Smooth muscle cell of bladder (primary cell): ENCODE data around the gene KMT2B. TPM values are rescaled to one million over a fixed set of nuclear protein-coding genes. Genes with fewer than 3 reads are reported as not detected.

ENCODE experiments used
- total RNA-seq: library from RNA; depleted of rRNA; stranded (reverse); fragments of >200 nt; gene quantifications from 2 replicates; pipeline ENCODE4 v1.2.3, GENCODE V29; 2014

The KMT2B gene, protein sequence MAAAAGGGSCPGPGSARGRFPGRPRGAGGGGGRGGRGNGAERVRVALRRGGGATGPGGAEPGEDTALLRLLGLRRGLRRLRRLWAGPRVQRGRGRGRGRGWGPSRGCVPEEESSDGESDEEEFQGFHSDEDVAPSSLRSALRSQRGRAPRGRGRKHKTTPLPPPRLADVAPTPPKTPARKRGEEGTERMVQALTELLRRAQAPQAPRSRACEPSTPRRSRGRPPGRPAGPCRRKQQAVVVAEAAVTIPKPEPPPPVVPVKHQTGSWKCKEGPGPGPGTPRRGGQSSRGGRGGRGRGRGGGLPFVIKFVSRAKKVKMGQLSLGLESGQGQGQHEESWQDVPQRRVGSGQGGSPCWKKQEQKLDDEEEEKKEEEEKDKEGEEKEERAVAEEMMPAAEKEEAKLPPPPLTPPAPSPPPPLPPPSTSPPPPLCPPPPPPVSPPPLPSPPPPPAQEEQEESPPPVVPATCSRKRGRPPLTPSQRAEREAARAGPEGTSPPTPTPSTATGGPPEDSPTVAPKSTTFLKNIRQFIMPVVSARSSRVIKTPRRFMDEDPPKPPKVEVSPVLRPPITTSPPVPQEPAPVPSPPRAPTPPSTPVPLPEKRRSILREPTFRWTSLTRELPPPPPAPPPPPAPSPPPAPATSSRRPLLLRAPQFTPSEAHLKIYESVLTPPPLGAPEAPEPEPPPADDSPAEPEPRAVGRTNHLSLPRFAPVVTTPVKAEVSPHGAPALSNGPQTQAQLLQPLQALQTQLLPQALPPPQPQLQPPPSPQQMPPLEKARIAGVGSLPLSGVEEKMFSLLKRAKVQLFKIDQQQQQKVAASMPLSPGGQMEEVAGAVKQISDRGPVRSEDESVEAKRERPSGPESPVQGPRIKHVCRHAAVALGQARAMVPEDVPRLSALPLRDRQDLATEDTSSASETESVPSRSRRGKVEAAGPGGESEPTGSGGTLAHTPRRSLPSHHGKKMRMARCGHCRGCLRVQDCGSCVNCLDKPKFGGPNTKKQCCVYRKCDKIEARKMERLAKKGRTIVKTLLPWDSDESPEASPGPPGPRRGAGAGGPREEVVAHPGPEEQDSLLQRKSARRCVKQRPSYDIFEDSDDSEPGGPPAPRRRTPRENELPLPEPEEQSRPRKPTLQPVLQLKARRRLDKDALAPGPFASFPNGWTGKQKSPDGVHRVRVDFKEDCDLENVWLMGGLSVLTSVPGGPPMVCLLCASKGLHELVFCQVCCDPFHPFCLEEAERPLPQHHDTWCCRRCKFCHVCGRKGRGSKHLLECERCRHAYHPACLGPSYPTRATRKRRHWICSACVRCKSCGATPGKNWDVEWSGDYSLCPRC (N-terminal part only)
- total RNA-seq = 2.6 and 4.2 TPM in 2 replicates

DNA sequence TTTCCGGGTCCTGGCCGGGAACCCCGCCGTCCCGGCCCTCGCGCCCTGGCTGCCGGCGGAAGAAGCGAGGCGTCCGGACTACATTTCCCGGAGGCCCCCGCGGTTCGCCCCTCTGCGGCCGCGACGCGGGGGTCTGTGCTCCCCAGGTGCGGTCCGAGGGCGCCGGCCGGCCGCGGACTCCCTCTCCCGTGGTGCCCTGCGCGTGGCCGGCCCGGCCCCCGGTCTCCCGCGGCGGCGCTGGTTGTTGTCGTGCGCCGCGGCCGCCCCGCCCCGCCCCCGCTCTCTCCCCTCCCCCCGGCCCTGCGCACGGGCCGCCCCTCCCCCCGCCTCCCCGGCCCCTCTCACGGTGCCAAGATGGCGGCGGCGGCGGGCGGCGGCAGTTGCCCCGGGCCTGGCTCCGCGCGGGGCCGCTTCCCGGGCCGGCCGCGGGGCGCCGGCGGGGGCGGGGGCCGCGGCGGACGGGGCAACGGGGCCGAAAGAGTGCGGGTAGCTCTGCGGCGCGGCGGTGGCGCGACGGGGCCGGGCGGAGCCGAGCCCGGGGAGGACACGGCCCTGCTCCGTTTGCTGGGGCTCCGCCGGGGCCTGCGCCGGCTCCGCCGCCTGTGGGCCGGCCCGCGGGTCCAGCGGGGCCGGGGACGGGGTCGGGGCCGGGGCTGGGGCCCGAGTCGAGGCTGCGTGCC lies at the start of gene KMT2B:
Gene KMT2B, plus strand, starts transcription at position 339 of the 680 bp plus-strand sequence. Its CDS starts 16 bp downstream, at position 355.

DNA sequence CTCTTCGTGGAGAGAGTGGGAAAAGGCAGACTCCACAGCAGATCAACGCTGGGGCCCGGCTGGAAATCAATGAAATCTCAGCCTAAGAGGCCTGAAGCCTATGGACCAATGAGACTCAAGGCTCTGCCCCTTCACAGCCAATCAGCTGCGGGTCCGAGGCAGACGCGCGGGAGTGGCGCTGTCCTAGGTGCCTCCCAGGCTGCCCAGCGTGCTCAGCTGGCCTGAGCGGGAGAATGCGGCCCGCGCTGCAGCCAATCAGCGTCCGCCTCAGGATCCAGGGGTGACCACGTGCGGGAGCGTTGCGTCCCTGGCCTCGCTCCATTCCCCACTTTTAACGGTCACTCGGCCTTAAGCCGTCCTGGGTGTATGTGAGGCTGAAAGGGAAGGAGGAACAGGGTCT lies 13.6 kb upstream of the KMT2B start, which contains the start of gene ZBTB32:
Gene ZBTB32, plus strand, starts transcription at position 341 of the 400 bp plus-strand sequence. CDS start 10,069 bp downstream, outside the sequence.

GRCh38 chr19:35742121-35742724 lies 24.4 kb downstream of the KMT2B start, which contains the start of gene IGFLR1:
IGFLR1 (minus strand) TSS chr19:35742452; CDS start chr19:35741180, 1,272 bp downstream.

GRCh38 chr19:35745328-35746086 lies 27.7 kb downstream of the KMT2B start, which contains the start of the genes PSENEN and U2AF1L4:
PSENEN (plus strand) TSS chr19:35745651; CDS start chr19:35745931, 280 bp downstream.
U2AF1L4 (minus strand) TSS chr19:35745418; CDS start chr19:35745391, 27 bp downstream.

DNA sequence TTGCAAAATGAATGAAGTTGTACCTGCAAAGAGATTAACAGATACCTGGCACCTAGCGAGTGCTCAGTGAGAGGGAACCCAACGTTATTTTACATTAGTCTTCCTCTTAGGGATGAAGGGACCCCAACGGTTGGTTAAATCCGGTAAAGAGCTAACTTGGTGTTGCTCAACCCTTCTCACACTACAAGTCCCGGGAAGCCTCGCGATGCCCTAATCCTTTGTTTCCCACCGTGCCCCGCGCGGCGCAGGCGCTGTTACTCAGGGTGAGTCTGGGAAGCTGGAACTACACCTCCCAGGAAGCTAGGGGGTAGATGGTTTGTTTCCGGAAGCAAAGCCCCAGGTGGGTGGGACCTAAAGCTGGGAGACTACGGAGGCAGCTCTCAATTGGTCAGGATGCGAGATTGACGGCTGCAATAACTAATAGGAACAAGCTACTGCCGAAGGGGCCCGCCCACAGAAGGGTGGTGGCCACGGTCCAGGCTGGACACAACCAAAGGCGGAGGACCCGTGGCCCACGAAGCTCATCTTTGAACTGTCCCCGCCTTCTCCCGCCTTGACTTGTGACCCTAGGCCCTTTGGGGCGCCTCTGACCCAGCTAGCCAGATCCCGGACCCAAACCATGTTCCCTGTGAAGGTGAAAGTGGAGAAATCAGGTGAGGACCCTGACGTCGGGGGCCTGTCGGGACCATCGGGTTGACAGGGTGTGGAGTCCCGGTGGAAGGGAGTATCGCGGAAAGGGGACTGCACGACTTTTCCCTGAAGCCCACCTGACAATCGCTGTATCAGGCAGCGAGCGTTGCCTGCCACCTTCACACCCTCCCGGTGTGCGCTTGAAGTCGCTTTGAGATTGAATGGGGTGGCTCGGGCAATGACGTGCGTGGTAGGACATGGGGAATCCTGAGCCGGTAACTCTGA lies 30.6 kb downstream of the KMT2B start, which contains the start of gene LIN37:
Gene LIN37, plus strand, starts transcription at position 471 of the 915 bp plus-strand sequence. Its CDS starts 149 bp downstream, at position 620.

DNA sequence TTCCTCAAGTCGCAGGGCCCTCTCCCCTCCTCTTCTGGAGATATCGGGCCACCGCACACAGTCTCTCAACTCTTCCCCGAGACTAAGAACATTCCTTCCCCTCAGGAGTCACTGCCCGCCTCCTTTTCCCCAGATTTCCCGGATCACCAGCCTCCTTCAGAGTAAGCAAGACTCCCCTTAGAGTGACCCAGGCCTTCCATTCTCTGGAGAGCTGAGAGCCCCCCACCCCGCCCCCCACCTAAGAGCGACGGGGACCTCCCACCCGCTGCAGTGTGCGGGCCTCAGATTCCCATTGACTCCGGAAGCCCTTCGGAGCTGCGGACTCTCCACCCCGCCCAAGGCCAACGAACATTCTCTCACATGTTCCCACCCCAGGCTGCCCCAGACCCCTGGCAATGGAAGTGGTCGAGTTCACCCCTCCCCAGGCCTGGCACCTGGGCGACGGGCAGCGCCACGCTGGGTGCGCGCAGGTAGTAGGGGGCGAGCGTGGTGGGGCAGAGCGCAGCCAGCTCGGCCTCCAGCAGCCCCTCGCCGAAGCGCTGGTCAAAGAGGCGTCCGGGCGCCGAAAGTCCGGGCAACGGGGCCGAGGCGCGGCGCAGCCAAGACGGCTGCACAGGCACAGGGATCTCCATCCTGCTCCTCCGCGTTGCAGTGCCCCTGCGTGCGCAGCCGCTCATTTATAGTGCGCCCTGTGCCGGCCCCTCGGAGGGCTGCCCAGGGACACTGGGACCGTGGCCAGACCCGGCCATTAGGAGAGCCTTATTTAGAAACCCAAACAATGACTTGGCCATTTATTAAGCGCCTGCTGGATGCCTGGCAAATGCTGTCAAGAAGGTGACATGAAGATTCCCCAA lies 38.8 kb downstream of the KMT2B start, which contains the start of gene HSPB6:
Gene HSPB6, minus strand, starts transcription at position 653 of the 854 bp plus-strand sequence. Its CDS starts 21 bp downstream, at position 632.

GRCh38 chr19:35757749-35758608 lies 40.2 kb downstream of the KMT2B start, which contains the start of gene PROSER3:
PROSER3 (plus strand) TSS chr19:35758176; CDS start chr19:35758216, 40 bp downstream.

GRCh38 chr19:35775298-35776101 lies 57.7 kb downstream of the KMT2B start, which contains the start of gene ARHGAP33:
ARHGAP33 (plus strand) TSS chr19:35775564; CDS start chr19:35775659, 95 bp downstream.

Other genes with a start within 250 kb of the KMT2B start
- gene KRTDAP, start 227.5 kb upstream of the KMT2B start, total RNA-seq = not detected in 2 replicates
- gene DMKN, start 204.4 kb upstream of the KMT2B start, total RNA-seq = 4.0 and 18.3 TPM in 2 replicates
- 2.1 and 9.3 TPM in 2 replicates for gene SBSN, start 189.7 kb upstream of the KMT2B start, total RNA-seq
- not detected in 2 replicates for gene GAPDHS, start 184.5 kb upstream of the KMT2B start, total RNA-seq
- 81.8 and 120 TPM in 2 replicates for gene TMEM147, start 172.4 kb upstream of the KMT2B start, total RNA-seq
- gene ATP4A, start 154.3 kb upstream of the KMT2B start, total RNA-seq = not detected in 2 replicates
- gene PMIS2, start 131.8 kb upstream of the KMT2B start, total RNA-seq = not detected in 2 replicates
- gene HAUS5, start 105.3 kb upstream of the KMT2B start, total RNA-seq = 3.0 and 3.5 TPM in 2 replicates
- 33.4 and 34.0 TPM in 2 replicates for gene RBM42, start 89.0 kb upstream of the KMT2B start, total RNA-seq
- gene ETV2, start 76.3 kb upstream of the KMT2B start, total RNA-seq = 0.18 and 0.28 TPM in 2 replicates
- gene COX6B1, start 69.7 kb upstream of the KMT2B start, total RNA-seq = 495 and 644 TPM in 2 replicates
- 0.09 TPM in 1 of 2 replicates, not detected in the other for gene UPK1A, start 51.5 kb upstream of the KMT2B start, total RNA-seq
- gene ZBTB32, start 13.4 kb upstream of the KMT2B start, total RNA-seq = not detected in 2 replicates
- 1.00 and 1.8 TPM in 2 replicates for gene IGFLR1, start 24.4 kb downstream of the KMT2B start, total RNA-seq
- gene U2AF1L4, start 27.4 kb downstream of the KMT2B start, total RNA-seq = 5.5 and 7.8 TPM in 2 replicates
- 13.5 and 14.0 TPM in 2 replicates for gene PSENEN, start 27.6 kb downstream of the KMT2B start, total RNA-seq
- gene LIN37, start 30.6 kb downstream of the KMT2B start, total RNA-seq = 7.4 and 10.1 TPM in 2 replicates
- 50.3 and 88.4 TPM in 2 replicates for gene HSPB6, start 39.0 kb downstream of the KMT2B start, total RNA-seq
- gene PROSER3, start 40.2 kb downstream of the KMT2B start, total RNA-seq = 2.5 and 3.3 TPM in 2 replicates
- 1.00 and 1.3 TPM in 2 replicates for gene ARHGAP33, start 57.6 kb downstream of the KMT2B start, total RNA-seq
- gene PRODH2, start 94.8 kb downstream of the KMT2B start, total RNA-seq = not detected in 2 replicates
- gene NPHS1, start 134.5 kb downstream of the KMT2B start, total RNA-seq = not detected in 2 replicates
- not detected in 2 replicates for gene KIRREL2, start 138.9 kb downstream of the KMT2B start, total RNA-seq
- gene APLP1, start 150.6 kb downstream of the KMT2B start, total RNA-seq = 1.7 and 3.9 TPM in 2 replicates
- 2.7 and 3.8 TPM in 2 replicates for gene NFKBID, start 182.5 kb downstream of the KMT2B start, total RNA-seq
- 1.00 and 2.8 TPM in 2 replicates for gene HCST, start 184.5 kb downstream of the KMT2B start, total RNA-seq
- gene TYROBP, start 190.3 kb downstream of the KMT2B start, total RNA-seq = not detected in 2 replicates
- gene LRFN3, start 218.4 kb downstream of the KMT2B start, total RNA-seq = 1.00 and 2.4 TPM in 2 replicates